Skeletal muscle satellite cell (primary cell): Measurements from ENCODE around the gene NOD2. TPM values are rescaled to one million over a fixed set of nuclear protein-coding genes. Genes with fewer than 3 reads are reported as not detected.
A peak's percentile ranks its signal among the peaks of the same experiment; 100 is the strongest.

Source experiments
- H3K27me3 ChIP-seq: 2 replicates; pipeline ENCODE4 v1.7.0; 2013; ENCODE audit warnings: low read length; ENCODE audit not compliant: control insufficient read depth, insufficient read depth
- H3K36me3 ChIP-seq: 2 replicates; pipeline ENCODE4 v1.7.0; 2013; ENCODE audit warnings: mild to moderate bottlenecking, control low read depth, low read length; ENCODE audit not compliant: insufficient read depth
- H3K4me1 ChIP-seq: 2 replicates; pipeline ENCODE4 v1.7.0; 2013; ENCODE audit warnings: low read length; ENCODE audit not compliant: control insufficient read depth, insufficient read depth
- H3K4me2 ChIP-seq: 2 replicates; pipeline ENCODE4 v1.7.0; 2013; ENCODE audit warnings: mild to moderate bottlenecking, low read length
- H3K4me3 ChIP-seq: 2 replicates; pipeline ENCODE4 v1.7.0; 2013; ENCODE audit warnings: low read length
- H3K9ac ChIP-seq: 2 replicates; pipeline ENCODE4 v1.7.0; 2013; ENCODE audit warnings: mild to moderate bottlenecking, low read depth, low read length, moderate library complexity
- H3K9me3 ChIP-seq: replicated peaks from 2 replicates; pipeline ENCODE4 v1.7.0; 2013; ENCODE audit warnings: mild to moderate bottlenecking, control low read depth, low read length
- total RNA-seq: library from RNA; depleted of rRNA; stranded (reverse); fragments of >200 nt; gene quantifications from 2 replicates; pipeline ENCODE4 v1.2.3, GENCODE V29; 2012; rRNA removed

Gene NOD2
- total RNA-seq, result under 0.01 and 0.22 TPM in 2 replicates

- H3K27me3 ChIP-seq, result peaks cover 3% of the 10 kb centered on the region
- peak within 1 kb of the TSS; percentile 56 for H3K4me3 ChIP-seq
- H3K36me3 ChIP-seq, result no peaks in the 10 kb centered on the region
- H3K4me1 ChIP-seq, result peaks cover 16% of the 10 kb centered on the region
- H3K9ac ChIP-seq, result peak within 1 kb of the TSS; percentile 16
- H3K9me3 ChIP-seq, result no peaks in the 10 kb centered on the region
- H3K4me2 ChIP-seq, result peak within 1 kb of the TSS; percentile 68
Measured at GRCh38 chr16:50692999-50693781, at the start of gene NOD2. NOD2 (plus strand) TSS chr16:50693606; CDS start chr16:50699496, 5,890 bp downstream.

GRCh38 chr16:50644245-50644644, 49.2 kb upstream of the NOD2 start:
- no peak overlapping the region for H3K4me3 ChIP-seq
- no peak overlapping the region for H3K4me2 ChIP-seq
- H3K4me1 ChIP-seq, result no peaks in the 10 kb centered on the region
- peaks cover 12% of the 10 kb centered on the region for H3K27me3 ChIP-seq
- no peaks in the 10 kb centered on the region for H3K36me3 ChIP-seq
- no peaks in the 10 kb centered on the region for H3K9me3 ChIP-seq
- H3K9ac ChIP-seq, result no peak overlapping the region

- no peak overlapping the region for H3K4me2 ChIP-seq
- no peak overlapping the region for H3K9ac ChIP-seq
- no peaks in the 10 kb centered on the region for H3K9me3 ChIP-seq
- no peaks in the 10 kb centered on the region for H3K36me3 ChIP-seq
- peaks cover 12% of the 10 kb centered on the region for H3K27me3 ChIP-seq
- no peaks in the 10 kb centered on the region for H3K4me1 ChIP-seq
- H3K4me3 ChIP-seq, result no peak overlapping the region
Measured at GRCh38 chr16:50644729-50645128, 48.7 kb upstream of the NOD2 start.

GRCh38 chr16:50645563-50646220, 47.7 kb upstream of the NOD2 start:
- Histone ChIP-seq H3K4me1 (no peaks in the 10 kb centered on the region), H3K36me3 (no peaks in the 10 kb centered on the region), H3K9me3 (no peaks in the 10 kb centered on the region), H3K4me3 (no peak overlapping the region), H3K4me2 (no peak overlapping the region), H3K27me3 (peaks cover 8% of the 10 kb centered on the region), H3K9ac (no peak overlapping the region)

- Histone ChIP-seq H3K4me2 (no peak overlapping the region), H3K9ac (no peak overlapping the region), H3K36me3 (no peaks in the 10 kb centered on the region), H3K4me3 (no peak overlapping the region), H3K4me1 (no peaks in the 10 kb centered on the region), H3K9me3 (no peaks in the 10 kb centered on the region), H3K27me3 (peaks cover 8% of the 10 kb centered on the region)
Measured at GRCh38 chr16:50646345-50646744, 47.1 kb upstream of the NOD2 start.

GRCh38 chr16:50651835-50652438, 41.5 kb upstream of the NOD2 start:
- Histone ChIP-seq H3K9me3 (no peaks in the 10 kb centered on the region), H3K4me2 (no peak overlapping the region), H3K36me3 (no peaks in the 10 kb centered on the region), H3K9ac (no peak overlapping the region), H3K27me3 (peaks cover 8% of the 10 kb centered on the region), H3K4me3 (no peak overlapping the region), H3K4me1 (no peaks in the 10 kb centered on the region)

- Histone ChIP-seq H3K4me1 (no peaks in the 10 kb centered on the region), H3K4me3 (no peak overlapping the region), H3K9me3 (no peaks in the 10 kb centered on the region), H3K4me2 (no peak overlapping the region), H3K27me3 (peaks cover 5% of the 10 kb centered on the region), H3K9ac (no peak overlapping the region), H3K36me3 (no peaks in the 10 kb centered on the region)
Measured at GRCh38 chr16:50652836-50653425, 40.5 kb upstream of the NOD2 start.

- Histone ChIP-seq H3K4me1 (no peaks in the 10 kb centered on the region), H3K36me3 (no peaks in the 10 kb centered on the region)
Measured at GRCh38 chr16:50653633-50654519, 39.5 kb upstream of the NOD2 start.

GRCh38 chr16:50655558-50656055, 37.8 kb upstream of the NOD2 start:
- H3K9me3 ChIP-seq, result no peaks in the 10 kb centered on the region
- no peak overlapping the region for H3K4me3 ChIP-seq
- H3K4me2 ChIP-seq, result no peak overlapping the region
- H3K36me3 ChIP-seq, result no peaks in the 10 kb centered on the region
- no peak overlapping the region for H3K9ac ChIP-seq
- no peaks in the 10 kb centered on the region for H3K27me3 ChIP-seq
- H3K4me1 ChIP-seq, result no peaks in the 10 kb centered on the region

More at GRCh38 chr16:50653633-50654519, 39.5 kb upstream of the NOD2 start:
- Histone ChIP-seq H3K27me3 (no peaks in the 10 kb centered on the region), H3K9me3 (no peaks in the 10 kb centered on the region), H3K4me2 (no peak overlapping the region), H3K9ac (no peak overlapping the region), H3K4me3 (no peak overlapping the region)

- no peak overlapping the region for H3K4me3 ChIP-seq
- no peaks in the 10 kb centered on the region for H3K9me3 ChIP-seq
- H3K36me3 ChIP-seq, result no peaks in the 10 kb centered on the region
- no peaks in the 10 kb centered on the region for H3K27me3 ChIP-seq
- H3K4me2 ChIP-seq, result no peak overlapping the region
- no peaks in the 10 kb centered on the region for H3K4me1 ChIP-seq
- no peak overlapping the region for H3K9ac ChIP-seq
Measured at GRCh38 chr16:50657241-50657640, 36.2 kb upstream of the NOD2 start.
